Measurements from ENCODE around the gene IQGAP3.

Gene IQGAP3

DNA sequence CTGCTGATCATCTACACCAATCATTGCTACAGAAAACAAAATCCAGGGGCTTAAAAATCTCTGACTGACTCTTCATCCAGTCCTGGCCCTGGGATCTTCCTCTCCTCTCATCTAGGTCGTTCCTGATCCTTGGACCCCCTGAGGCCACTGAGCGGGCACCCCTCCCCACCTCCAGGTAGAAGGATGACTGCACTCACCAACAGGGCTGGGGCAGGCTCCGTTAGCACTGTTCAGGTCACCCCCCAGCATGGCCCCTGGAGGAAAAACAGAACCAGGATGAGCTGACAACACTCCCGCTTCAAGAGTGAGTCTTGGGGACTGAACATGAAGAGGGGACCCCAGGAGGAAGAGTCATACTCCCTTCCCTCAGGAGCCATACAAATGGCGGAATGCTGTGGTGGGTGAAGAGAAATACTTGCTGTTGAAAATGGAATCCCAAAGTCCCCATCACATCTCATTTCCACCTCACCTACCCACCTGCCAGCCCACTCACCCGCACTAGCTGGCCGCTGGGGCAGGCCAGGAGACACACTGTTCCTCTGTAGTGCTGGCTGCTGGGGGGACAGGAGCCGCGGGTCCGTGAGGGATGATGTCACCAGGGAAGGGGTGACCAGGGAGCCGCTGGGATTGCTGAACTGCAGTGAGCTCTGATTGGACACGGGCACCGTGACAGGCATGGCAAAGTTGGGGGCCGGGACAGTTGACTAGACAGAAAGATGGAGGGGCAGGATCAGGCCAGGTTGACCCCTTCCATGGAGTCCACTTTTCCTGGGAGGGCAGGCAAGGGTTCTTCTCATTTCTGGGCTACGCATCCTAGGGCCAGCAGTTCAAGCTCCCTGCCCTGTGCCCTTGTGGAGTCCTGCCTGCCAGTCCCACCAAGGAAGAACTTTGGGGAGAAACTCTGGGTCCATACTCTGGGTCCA lies 93.0 kb downstream of the IQGAP3 start:
- DNase-seq, result no peak

DNA sequence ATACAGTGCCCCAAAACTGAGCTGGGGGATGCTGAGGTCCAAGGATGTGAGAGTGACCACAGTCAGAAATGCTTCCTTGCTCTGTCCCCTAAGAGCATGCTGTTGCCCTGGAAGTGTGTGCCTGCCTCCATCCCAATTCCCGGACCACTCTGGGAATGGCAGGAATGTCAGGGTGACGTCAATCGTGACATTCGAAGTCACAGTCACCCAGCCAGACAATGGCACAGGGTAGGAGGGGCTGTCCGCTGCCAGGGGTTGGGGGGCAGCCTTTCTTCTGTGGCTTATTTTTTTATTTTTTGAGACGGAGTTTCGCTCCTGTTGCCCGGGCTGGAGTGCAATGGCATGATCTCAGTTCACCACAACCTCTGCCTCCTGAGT lies 94.1 kb downstream of the IQGAP3 start:
- DNase-seq, result no peak

DNA sequence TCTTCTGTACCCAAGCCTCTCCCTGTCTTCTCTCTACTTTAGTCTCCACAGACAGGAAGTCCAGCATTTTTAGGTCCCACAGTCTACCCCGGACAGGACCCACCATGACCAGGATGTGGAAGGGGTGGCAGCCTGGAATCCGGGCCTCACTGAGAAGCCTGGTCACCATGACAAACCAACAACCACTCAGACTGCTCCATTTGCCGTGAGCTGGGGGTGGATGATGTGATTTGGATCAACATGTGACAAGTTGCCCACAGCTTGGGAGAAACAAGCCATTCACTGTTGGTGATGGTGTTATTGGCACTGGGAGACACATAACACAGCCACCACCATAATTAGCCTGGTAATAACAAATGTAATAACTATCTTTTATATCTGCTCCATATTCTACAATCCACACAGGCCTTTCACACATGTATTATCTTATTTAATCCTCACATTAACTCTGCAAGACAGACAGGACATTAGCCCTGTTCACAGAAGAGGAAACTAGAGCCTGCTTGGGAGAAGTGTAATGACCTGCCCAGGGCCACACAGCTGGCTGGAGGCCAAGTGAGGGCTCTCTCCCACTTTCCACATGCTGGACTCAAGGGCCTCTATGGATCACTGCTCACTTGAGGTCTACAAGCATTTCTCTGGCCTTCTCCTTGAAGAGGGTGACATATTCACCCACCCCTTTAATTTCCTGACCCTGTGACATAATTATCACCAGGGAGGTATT lies 94.7 kb downstream of the IQGAP3 start:
- DNase-seq, result no peak

DNA sequence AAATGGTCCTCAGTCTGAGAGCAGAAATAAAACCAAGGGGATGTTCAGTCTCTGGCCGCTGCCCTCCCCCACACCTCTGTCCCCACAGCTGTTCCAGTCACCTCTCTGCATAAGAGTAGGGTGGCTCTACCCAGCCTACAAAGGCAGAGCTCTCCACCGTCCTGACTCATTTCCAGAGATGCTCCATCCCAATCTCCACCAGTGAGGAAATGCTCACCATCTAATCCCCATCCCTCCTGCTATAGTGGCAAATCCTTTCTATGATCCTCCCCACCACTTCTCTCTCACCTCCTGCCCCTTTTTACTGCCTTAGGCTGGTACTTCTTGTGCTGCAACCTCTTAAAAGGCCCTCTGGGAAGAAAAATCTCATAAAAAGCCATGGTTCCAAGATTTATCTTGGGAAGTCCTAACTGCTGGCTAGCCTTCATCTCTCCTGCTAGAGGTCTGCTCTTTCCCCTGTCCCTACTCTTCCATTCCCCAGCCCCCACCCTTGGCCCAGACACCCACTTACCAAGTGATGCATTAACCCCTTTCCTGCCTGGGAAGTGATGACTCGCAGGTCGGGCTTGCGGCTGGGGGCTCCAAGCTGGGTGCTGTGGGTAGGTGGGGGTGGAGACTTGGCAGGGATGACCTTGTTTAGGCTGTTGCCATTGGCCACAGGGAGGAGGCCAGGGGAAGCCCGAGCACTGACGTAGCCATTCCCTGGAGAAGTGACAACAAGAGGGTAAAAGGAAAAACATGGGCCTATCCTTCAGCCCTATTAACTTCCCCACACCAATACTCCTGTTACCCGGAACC lies 95.7 kb downstream of the IQGAP3 start:
- DNase-seq, result no peak

DNA sequence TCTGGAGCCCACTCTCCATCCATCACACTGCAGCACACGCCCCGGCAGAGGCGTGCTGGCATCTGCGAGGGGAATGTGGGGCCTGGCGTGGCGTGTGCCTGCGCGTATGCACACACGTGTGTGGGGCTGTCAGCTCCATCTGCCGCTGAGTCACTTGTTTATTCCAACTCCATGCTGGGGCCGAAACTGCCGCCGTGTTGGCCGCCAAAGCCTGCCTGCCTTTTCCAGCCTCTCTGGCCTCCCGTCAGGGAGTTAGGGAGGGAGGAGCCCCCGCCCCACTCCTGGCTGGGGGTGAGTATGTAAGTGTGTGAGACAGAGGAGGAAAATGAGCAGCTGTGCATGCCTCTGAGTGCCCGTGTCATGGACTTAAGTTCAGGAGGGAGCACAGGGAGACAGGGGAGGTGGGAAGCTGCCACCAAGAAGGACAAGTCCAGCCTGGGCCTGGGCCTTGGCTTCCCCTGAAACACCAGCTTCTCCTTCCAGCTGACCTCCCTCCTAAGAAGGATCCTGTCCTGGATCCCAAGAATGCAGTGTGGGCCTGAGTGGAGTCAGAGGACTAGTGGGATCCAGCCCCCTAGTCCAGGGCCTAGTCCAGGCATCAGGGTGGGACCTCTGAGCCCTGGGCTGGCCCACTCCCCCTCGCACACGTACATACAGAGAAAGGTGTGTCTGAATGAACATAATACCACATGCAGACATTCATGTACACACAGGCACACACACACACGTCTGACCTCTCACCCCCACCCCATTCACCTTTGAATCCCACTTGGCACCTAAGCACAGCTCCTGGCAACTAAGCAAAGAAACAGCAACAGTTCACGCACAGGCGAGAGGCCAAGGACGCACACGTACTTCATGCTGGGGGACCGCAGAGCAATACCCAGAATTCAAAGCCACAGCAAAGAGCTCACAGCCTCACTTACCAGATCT lies 96.5 kb downstream of the IQGAP3 start:
- no peak for DNase-seq

Measured in hematopoietic multipotent progenitor cell treated with erythropoietin and hydrocortisone succinate and interleukin-3 and kit ligand, for 4 days (in vitro differentiated cells).